NCI-H146 treated with DMSO at 0.1 percent for 48 hours (cell line): Measurements from ENCODE around the gene EEF2KMT.
A peak's percentile ranks its signal among the peaks of the same experiment; 100 is the strongest.
"Not testable (repeated sequence)": the region's sequence is repeated elsewhere in the genome, so short reads cannot be mapped to it uniquely, and the experiment has no call there.

Source experiments
- DNase-seq: peaks from one replicate; lab custom pipeline; 2025; ENCODE audit not compliant: unreplicated experiment; lab: John Stamatoyannopoulos, UW

EEF2KMT gene

DNA sequence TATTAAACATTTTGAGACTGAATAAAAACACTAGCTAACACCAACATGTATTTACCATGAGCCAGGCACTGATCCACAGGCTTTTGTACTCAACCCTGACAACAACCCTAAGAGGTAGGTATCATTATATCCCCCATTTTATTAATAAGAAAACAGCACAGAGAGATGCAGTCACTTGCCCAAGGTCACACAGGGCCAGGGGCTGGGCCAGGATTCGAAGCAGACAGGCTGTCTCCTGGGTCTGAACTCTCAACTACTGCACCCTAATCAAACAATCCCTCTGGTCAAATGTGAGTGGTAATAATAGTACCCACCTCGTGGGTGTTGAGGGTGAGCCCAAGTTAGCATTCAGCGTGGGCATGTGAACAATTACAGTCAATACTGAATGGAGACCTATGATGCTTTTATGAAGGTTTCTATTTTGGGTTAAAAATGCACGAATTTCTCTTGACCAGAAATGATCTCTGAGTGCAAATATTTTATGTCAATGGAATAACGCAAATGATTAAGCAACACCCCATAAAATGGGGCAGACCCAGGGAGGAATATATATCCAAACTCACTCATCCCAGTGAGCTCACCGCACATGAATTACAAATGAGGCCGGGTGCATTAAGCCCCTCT, 1.0 kb downstream of the EEF2KMT start:
- not testable (repeated sequence) for DNase-seq

DNA sequence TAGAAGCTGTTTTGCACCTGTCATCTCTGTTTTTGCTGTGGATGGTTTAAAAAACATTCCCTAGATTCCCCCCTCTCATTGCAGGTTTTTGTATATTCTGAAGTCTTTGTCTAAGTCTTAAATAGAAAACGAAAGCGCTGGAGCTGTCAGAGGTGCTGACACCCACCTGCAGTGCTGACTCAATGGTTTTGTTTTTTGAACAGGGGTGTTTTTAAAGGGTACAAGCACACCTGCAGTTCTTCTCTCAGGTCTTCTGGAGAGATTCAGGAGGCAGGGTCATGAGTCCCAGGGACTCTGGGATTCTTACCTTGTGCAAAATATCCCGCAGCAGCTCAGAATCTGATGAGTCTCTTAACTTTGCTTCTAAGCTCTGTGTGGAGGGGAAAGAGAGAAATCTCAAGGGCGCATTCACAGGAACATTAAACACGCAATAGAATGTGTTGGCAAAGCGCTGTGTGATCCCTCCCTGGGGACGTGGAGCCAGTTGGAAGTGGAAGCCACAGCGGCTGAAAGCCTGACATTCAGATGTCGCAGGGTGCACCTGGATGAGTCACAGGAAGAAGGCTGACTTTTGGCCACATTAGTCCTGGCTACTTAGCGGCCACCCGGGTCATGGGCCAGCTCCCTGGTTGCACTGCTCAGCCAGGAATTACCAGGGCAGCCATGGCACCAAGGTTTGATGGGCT, 2.3 kb downstream of the EEF2KMT start:
- DNase-seq = not testable (repeated sequence)

DNA sequence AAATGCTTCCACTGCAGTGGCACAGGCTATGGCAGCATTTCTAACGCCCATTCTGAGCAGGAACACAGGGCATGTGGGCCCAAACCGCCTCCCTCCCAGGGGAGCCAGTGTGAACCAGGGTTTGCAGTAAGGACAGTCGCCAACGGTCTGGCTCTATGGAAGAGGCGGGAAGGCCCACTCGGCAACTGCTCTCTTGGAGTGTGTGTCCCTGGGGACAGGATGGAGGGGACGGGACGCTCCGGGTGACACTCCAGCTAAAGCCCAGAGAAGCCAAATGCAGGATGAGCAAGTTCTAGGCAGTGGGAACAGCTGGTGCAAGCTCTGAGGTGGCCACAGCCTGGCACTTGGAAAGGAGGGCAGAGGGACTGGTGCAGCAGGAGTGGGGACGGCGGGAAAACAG, 3.8 kb downstream of the EEF2KMT start:
- DNase-seq = not testable (repeated sequence)

DNA sequence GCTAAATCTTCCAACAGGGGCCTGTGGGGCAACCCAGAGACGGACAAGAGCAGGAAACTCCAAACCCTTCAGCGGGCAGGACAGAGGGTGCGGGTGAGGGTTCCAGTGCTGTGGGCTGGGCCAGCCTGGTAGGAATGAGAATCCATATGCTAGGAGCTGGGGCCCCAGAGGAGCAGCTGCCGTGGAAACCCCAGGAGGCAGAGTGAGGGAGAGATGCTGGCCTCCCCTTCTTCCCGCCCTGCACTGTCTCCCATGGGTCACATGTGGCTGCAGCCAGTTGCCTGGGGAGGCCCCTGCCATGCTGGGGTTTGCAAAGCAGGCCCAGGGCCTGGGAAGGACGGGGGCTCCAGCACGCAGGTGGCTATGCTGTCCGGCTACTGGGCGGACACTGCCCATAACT, 4.5 kb downstream of the EEF2KMT start:
- not testable (repeated sequence) for DNase-seq

DNA sequence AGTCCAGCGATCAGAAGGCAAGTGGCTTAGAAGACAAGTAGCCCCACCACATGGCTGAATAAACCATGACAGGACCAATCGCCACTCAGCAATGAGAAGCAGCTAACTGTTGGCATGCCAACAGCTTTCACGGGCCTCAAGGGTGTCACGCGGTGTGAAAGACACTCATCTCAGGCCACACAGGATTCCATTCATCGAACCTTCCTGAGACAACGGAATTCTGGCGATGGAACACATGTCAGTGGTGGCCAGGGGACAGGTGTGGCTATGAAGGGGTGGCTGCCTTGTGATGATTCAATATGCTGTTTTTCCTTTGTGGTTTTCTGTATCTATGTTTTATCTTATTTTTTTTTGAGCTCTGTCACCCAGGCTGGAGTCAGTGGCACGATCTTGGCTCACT, 7.0 kb downstream of the EEF2KMT start:
- not testable (repeated sequence) for DNase-seq

DNA sequence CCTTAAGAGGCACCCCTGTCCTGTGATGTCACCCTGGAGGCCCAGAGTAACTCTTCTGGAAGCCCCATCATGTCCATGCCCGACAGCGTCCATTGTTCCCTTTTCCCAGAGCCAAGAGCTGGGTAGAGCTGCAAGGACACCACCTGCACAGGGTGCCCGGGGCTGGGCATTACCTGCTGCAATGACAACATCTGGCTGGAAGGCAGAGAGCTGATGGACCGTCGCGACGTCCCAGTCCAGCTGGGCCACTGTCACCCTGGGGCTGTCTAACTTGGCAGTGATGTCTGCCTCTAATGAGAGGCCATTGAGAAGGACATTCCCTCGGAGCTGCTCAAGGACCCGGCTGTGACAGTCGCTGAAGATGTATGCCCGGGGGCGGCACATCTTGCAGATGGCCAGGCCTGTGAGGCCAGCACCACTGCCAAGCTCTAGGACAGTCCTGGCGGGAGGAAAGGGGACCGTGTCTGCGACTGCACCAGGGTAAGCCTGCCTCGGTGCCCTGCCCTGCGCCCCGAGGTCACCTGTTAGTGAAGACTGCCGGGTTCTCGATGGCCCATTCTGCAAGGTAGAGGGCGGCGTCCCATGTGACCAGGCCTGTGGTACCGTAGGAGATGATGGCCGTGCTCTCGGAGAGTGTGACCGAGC, 7.6 kb downstream of the EEF2KMT start:
- DNase-seq = not testable (repeated sequence)

DNA sequence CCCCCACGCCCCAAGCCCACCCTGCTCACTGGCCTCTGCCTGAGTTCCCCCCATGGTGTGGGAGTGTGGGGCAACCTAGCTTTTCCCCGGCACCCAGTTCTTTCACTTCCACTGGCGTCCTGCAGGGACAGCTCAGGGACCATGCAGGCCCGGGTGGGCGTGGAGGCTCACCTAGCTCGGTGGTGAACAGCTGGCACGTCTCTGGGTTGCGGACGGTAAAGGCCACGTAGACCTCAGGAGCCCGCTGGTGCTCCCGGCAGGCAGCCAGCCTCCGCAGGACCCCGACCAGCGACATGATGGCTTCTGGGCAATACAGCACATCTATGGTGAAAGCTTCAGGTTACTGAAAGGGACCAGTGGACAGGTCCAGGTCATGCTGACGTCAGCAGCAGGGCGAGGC, 8.7 kb downstream of the EEF2KMT start:
- not testable (repeated sequence) for DNase-seq

DNA sequence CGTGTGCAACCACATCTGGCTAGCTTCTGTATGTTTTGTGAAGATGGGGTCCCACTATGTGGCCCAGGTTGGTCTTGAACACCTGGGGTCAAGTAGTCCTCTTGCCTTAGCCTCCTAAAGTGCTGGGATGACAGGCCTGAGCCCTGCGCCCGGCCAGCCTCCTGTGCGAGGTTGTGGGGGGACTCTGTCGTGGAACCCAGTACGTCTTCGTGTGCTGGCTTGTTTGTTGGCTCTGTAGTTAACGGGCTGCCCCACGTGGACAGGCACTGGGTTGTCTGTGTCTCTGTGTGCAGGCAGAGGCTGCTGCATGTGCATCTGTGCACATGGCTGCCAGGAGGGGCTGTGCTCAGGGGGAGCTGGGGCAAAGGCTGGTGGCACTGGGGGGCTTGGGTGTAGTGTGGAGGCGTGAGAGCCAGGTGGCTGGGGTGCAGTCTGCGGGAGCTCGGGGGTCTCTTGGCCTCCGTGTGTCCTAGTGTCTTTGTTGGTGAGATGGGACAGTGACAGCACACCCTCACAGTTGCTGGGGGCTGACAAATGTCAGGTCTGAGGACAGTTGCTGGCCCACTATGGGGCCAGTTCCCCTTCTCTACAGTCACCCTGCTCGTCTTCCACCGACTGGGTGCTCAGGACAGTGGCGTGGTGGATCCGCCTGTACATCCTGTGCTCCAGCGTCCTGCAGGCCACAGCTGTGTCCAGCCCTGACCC, 9.4 kb downstream of the EEF2KMT start:
- not testable (repeated sequence) for DNase-seq

DNA sequence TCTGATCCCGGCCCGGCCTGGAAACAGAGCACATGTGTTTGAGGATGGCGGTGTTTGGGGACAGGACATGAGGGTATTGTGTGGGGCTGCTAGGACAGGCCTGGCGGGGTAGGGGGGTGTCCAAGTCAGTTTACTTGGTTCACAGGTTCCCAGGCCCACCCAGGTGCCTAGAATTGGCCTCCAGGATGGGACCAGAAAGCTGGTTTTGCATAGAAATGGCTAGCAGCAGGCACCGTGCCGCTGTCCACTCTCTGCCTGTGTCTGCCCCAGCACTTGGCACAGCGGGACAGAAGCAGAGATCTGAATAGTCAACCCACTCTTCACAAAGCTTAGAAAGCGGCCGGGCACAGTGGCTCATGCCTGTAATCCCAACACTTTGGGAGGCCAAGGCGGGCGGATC, 11.9 kb downstream of the EEF2KMT start:
- DNase-seq = not testable (repeated sequence)

DNA sequence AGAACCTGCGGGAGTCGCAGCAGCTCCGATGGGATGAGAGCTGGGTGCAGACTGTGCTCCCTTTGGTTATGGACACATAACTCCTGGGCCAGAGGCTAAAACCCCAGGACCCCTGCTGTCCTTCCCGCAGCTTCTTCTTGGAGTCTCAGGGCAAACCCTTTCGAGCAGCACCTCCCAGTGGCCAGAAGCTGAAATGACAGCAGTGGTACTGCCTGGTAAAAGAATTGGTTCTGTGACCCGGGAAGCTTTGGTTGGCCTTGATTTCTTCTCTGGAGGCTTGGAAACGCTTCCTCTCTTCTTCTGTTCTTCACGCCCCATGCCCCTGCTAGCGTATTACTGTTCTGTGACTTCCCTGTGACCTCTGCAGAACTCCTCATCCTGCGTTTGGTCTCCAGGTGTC, 12.8 kb downstream of the EEF2KMT start:
- DNase-seq = peak; percentile 4

DNA sequence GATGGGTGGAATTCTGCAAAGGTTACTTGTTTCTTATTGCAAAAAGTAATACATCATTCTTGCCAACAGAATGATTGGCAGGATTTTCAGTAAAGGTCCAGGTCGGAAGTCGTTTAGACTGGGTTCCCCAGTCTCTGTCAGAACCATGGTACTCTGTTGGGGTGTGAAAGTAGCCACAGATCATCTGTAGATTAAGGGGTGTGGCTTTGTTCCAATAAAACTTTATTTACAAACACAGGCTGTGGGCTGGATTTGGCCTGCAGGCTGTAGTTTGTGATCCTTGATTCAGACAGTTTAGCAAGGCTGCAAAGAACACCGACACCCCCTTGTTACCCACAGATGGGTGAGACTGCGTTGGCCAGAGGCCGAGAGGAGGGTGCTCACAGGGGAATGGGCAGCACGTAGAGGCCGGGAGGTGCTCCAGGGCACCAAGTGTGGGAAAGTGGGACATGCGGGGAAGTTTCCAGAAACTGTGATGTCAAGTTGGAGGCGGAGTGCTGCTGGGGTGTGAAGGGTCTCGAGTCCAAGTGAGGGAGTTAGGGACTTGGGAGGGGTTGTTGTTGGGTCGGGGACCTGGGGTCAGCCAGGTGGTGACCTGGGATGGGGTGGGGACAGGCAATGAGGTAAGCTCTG, 13.4 kb downstream of the EEF2KMT start:
- DNase-seq = not testable (repeated sequence)

DNA sequence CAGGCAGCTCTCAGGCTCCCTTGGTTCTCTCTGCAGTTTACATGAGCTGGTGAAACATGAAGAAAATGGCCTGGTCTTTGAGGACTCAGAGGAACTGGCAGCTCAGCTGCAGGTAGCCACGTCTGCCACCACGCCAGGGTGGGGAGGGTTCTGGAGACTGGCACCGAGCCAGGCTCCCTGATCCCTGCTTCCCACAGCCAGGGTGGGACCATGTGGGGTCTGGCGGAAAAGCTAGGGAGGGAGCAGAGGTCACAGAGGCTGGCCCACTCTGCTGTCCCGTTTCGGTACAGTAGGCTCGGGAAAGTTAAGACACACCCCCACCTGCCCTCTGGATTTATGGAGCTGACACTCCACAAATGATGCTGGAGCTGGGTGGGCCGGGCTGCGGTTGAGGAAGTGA, 13.9 kb downstream of the EEF2KMT start:
- DNase-seq = not testable (repeated sequence)

DNA sequence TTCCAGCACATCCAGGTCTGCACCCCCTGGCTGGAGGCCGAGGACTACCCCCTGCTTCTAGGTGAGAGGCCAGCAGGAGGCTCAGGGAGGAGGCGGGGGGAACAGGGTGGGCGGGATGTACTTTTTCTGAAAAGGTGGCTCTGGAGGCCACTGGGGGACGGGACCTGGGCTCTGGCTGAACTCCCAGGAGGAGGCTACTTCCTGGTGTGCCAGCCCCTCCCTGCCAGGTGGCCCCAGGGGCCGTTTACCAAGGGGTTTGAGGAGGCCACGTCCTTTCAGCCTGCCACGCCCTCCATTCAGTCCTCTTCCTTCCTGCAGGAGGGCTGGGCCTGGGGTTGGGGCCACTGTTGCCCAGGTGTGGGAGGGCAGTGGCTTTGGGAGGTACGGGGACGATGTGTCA, 16.6 kb downstream of the EEF2KMT start:
- not testable (repeated sequence) for DNase-seq

DNA sequence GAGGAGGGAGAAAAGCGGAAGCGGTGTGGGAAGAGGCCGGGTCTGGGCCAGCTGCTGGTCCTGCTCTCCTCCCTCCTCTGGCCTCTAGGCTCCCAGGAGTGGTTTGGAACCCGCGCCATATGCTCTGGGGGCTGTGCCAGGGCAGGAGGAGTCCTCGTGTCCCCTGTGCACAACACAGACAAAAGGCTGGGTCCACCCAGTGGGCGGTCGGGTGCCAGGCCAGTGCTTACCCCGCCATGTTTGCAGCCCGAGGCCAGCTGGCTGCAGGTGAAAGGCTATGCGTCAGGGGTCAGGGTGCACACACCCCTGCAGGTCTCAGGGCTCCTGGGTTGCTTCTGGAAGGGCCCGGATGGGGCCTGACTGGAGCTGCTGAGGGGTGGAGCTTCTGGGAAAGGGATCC, 17.1 kb downstream of the EEF2KMT start:
- DNase-seq = not testable (repeated sequence)

DNA sequence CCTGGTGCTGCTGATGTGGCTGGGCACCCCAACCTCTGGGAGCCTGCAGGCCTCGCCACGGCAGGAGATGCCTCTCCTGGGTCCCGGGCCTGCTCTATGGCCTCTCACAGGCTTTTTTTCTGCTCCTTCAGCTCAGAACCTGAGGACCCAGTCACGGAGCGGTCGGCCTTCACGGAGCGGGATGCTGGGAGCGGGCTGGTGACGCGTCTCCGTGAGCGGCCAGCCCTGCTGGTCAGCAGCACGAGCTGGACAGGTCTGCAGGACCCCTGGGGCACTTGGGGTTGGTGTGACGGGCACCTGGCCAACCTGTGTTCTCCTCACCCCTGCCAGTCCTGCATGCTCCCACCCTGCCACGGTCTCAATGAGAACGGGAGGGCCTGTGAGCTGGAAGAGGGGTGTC, 19.0 kb downstream of the EEF2KMT start:
- no peak for DNase-seq

DNA sequence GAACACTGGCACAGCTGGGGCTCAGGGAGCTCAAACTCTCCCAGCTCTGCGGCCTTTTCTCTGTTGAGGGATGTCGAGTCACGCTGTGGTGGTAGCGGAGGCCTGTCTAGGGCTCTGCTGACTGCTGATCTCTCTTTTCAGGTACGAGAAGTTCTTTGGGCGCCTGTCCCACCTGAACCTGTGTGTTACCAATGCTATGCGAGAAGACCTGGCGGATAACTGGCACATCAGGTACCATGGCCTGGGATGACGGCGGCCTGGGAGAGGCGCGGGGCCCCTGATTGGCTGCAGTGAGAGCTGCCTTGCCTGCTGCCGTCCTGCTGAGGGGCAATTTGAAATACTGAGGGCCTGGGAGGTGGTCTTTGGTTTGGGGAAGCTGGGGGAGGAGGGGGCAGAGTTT, 20.3 kb downstream of the EEF2KMT start:
- DNase-seq = no peak

DNA sequence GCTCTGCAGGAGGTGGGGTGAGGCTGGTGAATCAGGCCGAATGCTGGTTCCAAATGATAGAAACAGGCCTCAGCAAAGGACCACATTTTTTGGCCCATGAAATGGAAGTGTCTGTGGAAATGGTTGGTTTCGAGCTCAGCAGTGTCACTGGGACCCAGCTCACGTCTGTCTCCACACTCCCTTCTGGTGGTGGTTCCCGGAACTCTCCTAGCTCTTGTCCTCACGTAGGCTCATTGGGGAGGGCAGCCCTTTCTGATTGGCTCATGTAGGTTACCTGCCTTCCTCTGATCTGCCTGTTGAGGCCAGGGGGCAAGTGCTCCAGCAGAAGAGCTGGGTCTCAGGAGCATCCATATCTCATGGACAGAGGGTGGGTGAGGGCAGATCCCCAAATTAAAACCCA, 22.0 kb downstream of the EEF2KMT start:
- no peak for DNase-seq

DNA sequence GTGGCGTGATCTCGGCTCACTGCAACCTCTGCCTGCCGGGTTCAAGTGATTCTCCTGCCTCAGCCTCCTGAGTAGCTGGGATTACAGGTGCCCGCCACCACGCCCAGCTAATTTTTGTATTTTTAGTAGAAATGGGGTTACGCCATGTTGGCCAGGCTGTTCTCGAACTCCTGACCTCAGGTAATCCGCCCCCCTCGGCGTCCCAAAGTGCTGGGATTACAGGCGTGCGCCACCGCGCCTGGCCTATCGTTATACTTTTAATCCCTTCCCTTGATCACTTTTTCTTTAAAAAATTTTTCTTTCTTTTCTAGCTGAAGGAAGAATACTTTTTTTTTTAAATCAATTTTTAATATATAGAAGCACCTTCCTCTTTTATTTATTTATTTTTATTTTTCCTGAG, 23.8 kb downstream of the EEF2KMT start:
- DNase-seq = not testable (repeated sequence)

DNA sequence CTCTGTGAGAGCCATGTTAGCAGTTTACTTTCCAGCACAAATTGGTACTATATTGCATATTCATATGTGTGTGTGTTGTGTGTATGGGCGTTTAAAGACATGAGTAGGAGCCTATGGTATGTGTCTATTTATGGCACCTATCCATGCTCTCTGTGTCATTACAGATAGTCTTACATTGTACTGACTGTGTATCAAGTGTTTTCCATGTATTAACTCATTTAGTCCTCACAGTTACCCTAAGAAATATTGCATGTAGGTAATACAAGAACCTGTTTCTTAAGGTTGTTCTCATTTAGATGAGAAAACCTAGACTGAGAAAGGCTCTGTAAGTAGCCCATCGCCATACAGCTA, 24.3 kb downstream of the EEF2KMT start:
- no peak for DNase-seq

DNA sequence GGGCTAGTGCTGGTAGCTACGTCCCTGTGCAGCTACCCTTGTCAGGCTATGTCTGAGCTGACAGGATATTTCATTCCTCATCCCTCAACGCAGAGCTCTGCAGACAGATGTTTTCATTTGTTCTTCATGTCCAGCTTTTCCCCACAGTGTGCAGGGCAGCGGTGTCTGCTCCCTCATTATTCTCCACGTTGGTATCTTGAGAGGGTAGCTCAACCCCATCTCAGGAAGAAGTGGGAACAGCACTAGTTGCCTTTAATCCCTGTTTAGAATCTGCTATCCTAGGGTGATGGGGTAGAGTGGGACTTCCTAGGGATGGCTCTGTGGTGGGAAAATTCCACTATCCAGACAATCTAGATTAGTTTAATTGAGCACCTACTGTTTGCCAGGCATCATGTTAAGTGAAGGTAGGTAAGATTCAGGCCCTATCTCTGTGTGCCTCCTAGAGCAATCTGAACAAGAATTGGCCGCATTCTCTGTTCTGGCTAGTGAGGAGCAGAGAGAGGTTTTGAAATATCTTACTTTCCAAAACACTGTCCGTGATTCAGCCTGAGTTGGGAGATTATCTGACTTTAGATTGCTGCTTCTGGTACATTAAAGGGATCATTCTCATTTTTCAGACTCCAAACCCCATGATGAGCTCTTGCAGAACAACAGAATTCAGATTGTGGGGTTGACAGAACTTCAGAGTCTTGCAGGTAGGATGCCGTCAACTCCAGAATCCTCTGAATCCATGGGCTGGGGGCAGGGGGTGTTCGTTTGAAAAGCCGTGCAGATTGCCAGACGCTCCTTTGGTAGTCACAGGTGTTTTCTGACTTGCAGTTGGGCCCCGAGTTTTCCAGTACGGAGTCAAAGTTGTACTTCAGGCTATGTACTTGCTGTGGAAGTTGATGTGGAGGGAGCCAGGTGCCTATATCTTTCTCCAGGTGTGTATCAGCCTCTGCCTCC, 25.0 kb downstream of the EEF2KMT start:
- DNase-seq = no peak
